IPS-15b (cell line): Measurements from ENCODE around the gene TBC1D26.
"Not testable (repeated sequence)": the region's sequence is repeated elsewhere in the genome, so short reads cannot be mapped to it uniquely, and the experiment has no call there.

Source experiments
- H3K27me3 ChIP-seq: one replicate; pipeline ENCODE4 v1.6.1; 2013; ENCODE audit warnings: low read length; ENCODE audit not compliant: control insufficient read depth, insufficient read depth
- H3K36me3 ChIP-seq: one replicate; pipeline ENCODE4 v1.6.1; 2013; ENCODE audit warnings: low read length; ENCODE audit not compliant: control insufficient read depth, insufficient read depth
- H3K4me1 ChIP-seq: one replicate; pipeline ENCODE4 v1.6.1; 2013; ENCODE audit warnings: mild to moderate bottlenecking, low read length; ENCODE audit not compliant: control insufficient read depth, insufficient read depth
- H3K4me3 ChIP-seq: one replicate; pipeline ENCODE4 v1.5.1; 2013; ENCODE audit warnings: low read depth, low read length
- H3K9ac ChIP-seq: one replicate; pipeline ENCODE4 v1.6.1; 2013; ENCODE audit warnings: low read depth, mild to moderate bottlenecking, low read length
- H3K9me3 ChIP-seq: one replicate; pipeline ENCODE4 v1.6.1; 2013; ENCODE audit warnings: mild to moderate bottlenecking, low read length; ENCODE audit not compliant: control insufficient read depth, insufficient read depth

The TBC1D26 gene

DNA sequence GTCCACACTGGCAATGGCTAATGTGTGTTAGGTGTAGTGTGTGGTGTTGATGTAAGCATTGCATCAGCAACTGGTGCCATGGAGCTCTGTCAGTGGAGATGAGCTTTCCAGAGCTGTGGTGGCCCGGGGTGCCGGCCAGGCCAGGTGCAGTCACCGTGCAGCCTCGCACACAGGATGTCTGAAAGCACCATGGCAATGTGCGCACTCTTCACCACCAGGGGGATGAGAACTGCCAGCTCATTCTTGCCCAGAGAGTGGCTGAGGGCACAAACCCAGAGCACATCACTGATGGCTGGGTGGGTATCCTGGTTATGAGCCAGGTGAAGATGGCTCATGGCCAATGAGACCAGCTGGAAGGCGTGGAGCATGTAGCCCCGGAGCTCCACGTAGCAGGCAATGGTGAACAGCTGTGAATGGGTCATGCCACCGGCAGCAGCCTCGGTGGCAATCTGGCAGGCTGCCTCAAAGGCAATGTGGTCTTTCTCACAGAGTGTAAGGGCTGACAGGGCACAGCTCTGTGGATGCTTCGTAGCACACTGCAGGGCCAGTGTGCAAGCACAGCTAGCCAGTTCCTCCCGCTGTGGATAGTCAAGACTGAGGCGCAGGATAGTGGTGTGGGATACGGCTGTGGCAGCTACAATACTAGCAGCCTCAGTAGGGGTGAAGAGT, 36.9 kb downstream of the TBC1D26 start:
- H3K4me3 ChIP-seq, H3K4me1 ChIP-seq, H3K9ac ChIP-seq, H3K27me3 ChIP-seq, H3K36me3 ChIP-seq, H3K9me3 ChIP-seq: not testable (repeated sequence)

DNA sequence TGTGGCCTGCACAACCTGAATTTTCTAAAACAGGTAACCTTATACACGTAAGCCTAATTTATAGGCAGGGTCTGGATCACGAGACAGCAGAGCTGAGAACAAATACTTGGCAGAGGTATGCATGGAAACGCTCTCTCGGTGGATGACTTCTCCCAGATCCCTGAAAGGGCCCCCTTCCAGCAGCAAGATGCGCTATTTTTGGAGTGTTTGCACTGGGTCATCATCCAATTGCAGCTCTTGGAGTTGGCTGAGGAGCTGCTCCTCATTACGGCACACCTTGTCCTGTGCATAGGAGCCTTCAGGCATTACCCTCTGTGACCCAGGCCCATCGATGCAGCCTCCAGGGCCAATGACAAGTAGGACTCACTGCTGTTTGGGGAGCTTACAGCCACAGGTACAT, 38.6 kb downstream of the TBC1D26 start:
- not testable (repeated sequence) for H3K27me3 ChIP-seq, H3K4me1 ChIP-seq, H3K9me3 ChIP-seq, H3K36me3 ChIP-seq, H3K9ac ChIP-seq, H3K4me3 ChIP-seq

DNA sequence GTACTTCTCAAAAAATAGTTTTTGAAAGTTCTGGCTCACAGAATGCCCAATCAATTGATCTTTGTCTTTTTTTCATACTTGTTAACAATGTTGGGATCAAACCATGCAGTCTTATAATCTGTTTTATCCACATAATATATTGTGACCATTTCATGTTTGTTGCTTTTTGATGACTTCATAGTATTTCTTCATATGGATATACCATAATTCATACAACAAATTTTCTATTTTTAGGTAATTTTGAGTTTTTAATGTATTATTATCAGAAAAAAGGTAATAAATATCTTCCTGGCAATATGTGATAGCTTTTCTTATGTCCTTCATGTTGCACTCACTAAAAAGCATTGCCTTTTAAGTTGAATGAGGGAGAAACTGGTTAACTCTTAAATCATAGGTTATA, 44.8 kb downstream of the TBC1D26 start:
- Histone ChIP-seq H3K9ac (no peak overlapping the region), H3K4me1 (no peaks in the 10 kb centered on the region), H3K4me3 (no peak overlapping the region), H3K27me3 (no peaks in the 10 kb centered on the region), H3K36me3 (no peaks in the 10 kb centered on the region), H3K9me3 (peaks cover 11% of the 10 kb centered on the region)

DNA sequence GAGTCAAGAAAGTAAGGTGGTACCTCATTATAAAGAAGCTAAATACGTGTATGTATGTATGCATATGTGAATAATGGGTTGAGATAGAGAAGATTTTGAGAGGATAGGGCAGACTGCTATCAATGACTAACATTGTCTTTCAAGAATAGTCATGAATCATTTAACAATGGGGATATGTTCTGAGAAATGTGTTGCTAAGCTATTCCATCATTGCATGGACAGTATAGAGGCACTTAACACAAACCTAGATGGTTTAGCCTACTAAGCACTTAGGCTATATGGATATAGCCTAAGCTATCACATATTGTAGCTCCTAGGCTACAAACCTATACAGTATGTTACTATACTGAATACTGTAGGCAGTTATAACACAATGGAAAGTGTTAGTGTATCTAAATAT, 45.2 kb downstream of the TBC1D26 start:
- H3K4me1 ChIP-seq: no peaks in the 10 kb centered on the region
- H3K36me3 ChIP-seq: no peaks in the 10 kb centered on the region
- H3K9me3 ChIP-seq: peaks cover 11% of the 10 kb centered on the region
- no peak overlapping the region for H3K4me3 ChIP-seq
- no peaks in the 10 kb centered on the region for H3K27me3 ChIP-seq
- H3K9ac ChIP-seq: no peak overlapping the region

GRCh38 chr17:15777717-15778116, 45.6 kb downstream of the TBC1D26 start:
- Histone ChIP-seq H3K9ac (no peak overlapping the region), H3K4me3 (no peak overlapping the region), H3K9me3 (peaks cover 11% of the 10 kb centered on the region), H3K4me1 (no peaks in the 10 kb centered on the region), H3K36me3 (no peaks in the 10 kb centered on the region), H3K27me3 (no peaks in the 10 kb centered on the region)

DNA sequence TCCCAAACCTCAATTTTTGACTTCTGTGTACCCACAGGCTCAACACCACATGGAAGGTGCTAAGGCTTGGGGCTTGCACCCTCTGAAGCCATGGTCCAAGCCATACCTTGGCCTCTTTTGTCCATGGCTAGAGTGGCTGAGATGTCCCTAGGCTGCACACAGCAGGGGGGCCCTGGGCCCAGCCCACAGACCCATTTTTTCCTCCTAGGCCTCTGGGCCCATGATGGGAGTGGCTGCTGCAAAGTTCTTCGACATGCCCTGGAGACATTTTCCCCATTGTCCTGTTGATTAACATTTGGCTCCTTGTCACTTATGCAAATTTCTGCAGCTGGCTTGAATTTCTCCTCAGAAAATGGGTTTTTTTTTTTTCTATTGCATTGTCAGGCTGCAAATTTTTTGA, 47.0 kb downstream of the TBC1D26 start:
- no peaks in the 10 kb centered on the region for H3K4me1 ChIP-seq
- no peaks in the 10 kb centered on the region for H3K27me3 ChIP-seq
- no peak overlapping the region for H3K4me3 ChIP-seq

DNA sequence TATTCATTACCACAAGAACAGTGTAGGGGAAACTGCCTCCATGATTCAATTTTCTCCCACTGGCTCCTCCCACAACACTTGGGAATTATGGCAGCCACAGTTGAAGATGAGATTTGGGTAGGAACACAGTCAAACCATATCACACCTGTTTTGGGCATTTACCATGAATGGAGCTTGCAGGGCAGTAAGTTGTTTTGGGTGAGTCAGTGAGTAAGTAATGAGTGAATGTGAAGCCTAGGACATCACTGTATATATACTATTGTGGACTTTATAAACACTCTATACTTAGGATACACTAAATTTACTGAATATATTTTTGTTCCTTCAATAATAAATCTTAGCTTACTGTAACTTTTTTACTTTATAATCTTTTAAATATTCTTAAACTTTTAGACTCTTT, 48.1 kb downstream of the TBC1D26 start:
- Histone ChIP-seq H3K4me3 (no peak overlapping the region), H3K36me3 (no peaks in the 10 kb centered on the region), H3K27me3 (no peaks in the 10 kb centered on the region), H3K9me3 (peaks cover 11% of the 10 kb centered on the region), H3K9ac (no peak overlapping the region), H3K4me1 (no peaks in the 10 kb centered on the region)

More for the DNA sequence above, 47.0 kb downstream of the TBC1D26 start:
- Histone ChIP-seq H3K9ac (no peak overlapping the region), H3K9me3 (peaks cover 11% of the 10 kb centered on the region), H3K36me3 (no peaks in the 10 kb centered on the region)

DNA sequence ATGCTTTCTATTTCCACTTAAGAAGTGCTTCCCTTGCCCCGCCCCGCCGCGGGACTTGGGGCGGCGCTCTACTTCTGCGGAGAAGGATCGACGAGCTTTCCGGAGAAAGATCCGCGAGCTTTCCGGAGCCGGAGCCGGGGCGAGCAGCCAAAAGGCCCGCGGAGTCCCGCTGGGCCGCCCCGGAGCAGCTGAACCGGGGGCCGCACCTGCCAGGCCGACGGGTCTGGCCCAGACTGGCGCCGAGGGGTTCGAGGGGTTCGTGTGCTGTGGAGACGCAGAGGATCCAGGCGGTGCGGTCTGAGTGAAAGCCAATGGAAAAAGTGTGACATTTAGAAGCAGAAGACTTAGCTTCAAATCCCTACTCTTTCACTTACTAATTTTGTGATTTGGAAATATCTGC, 50.8 kb downstream of the TBC1D26 start:
- H3K9ac ChIP-seq: no peak overlapping the region
- peaks cover 11% of the 10 kb centered on the region for H3K9me3 ChIP-seq
- H3K4me3 ChIP-seq: no peak overlapping the region

GRCh38 chr17:15783461-15783860, 51.4 kb downstream of the TBC1D26 start:
- H3K27me3 ChIP-seq: no peaks in the 10 kb centered on the region
- no peak overlapping the region for H3K9ac ChIP-seq
- no peaks in the 10 kb centered on the region for H3K4me1 ChIP-seq
- H3K9me3 ChIP-seq: peaks cover 11% of the 10 kb centered on the region
- H3K4me3 ChIP-seq: no peak overlapping the region
- no peaks in the 10 kb centered on the region for H3K36me3 ChIP-seq

More for the DNA sequence above, 50.8 kb downstream of the TBC1D26 start:
- Histone ChIP-seq H3K4me1 (no peaks in the 10 kb centered on the region), H3K27me3 (no peaks in the 10 kb centered on the region), H3K36me3 (no peaks in the 10 kb centered on the region)

DNA sequence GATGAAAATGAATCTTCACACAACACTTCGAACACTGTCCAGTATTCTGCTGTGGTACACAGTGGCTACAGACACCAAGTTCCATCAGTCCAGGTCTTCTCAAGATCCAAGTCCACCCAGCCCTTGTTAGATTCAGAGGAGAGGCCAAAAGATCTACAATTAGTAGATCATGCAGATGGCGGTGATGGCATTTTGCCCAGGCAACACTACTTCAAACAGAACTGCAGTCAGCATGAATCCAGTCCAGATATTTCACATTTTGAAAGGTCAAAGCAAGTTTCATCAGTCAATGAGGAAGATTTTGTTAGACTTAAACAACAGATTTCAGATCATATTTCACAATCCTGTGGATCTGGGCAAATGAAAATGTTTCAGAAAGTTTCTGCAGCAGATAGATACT, 52.3 kb downstream of the TBC1D26 start:
- H3K9ac ChIP-seq, H3K27me3 ChIP-seq, H3K4me3 ChIP-seq, H3K36me3 ChIP-seq, H3K9me3 ChIP-seq, H3K4me1 ChIP-seq: not testable (repeated sequence)

GRCh38 chr17:15787363-15788075, 55.4 kb downstream of the TBC1D26 start:
- H3K9me3 ChIP-seq, H3K4me3 ChIP-seq, H3K4me1 ChIP-seq, H3K9ac ChIP-seq, H3K36me3 ChIP-seq, H3K27me3 ChIP-seq: not testable (repeated sequence)

DNA sequence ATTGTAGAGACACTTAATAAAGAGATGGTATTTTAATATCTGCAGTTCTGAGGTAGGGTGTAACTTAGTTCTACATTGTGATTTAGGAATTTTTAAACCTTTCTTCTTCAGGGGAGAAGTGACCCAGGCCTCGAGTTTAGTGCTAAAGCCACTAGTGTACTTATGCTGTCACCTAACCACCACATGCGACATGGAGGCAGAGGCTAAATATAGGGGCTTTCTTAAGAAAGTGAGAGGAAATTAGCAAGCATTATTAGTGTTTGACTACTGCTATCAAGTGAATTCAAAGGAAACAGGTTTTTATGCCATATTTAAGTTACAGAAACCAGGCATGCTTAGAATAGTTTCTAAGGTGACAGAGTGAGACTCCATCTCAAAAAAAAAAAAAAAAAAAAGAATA, 56.3 kb downstream of the TBC1D26 start:
- H3K27me3 ChIP-seq, H3K4me1 ChIP-seq, H3K4me3 ChIP-seq, H3K9ac ChIP-seq, H3K36me3 ChIP-seq, H3K9me3 ChIP-seq: not testable (repeated sequence)
